ENCODE data around the gene RNF223. TPM values are rescaled to one million over a fixed set of nuclear protein-coding genes. Genes with fewer than 3 reads are reported as not detected.

The RNF223 gene
- total and polyA plus RNA-seq, 2 experiments from 2014 or later = not detected

GRCh38 chr1:1041092-1041523 lies 33.0 kb downstream of the RNF223 start:
- Histone ChIP-seq H3K9me2 (ENCODE audit: insufficient read depth) (no peaks in the 10 kb centered on the region), H3K4me3 (no peak overlapping the region), H3K79me2 (ENCODE audit: insufficient read depth) (no peaks in the 10 kb centered on the region), H3K9me3 (ENCODE audit: low read depth) (no peaks in the 10 kb centered on the region), H3F3A (ENCODE audit: insufficient read depth) (no peaks in the 10 kb centered on the region), H3K27me3 (replicated peaks; ENCODE audit: insufficient read depth) (no peaks in the 10 kb centered on the region), H3K9ac (no peak overlapping the region), H4K20me1 (ENCODE audit: insufficient read depth) (no peaks in the 10 kb centered on the region), H3K27ac (no peak overlapping the region), H3K36me3 (ENCODE audit: low read depth) (no peaks in the 10 kb centered on the region), H3K4me1 (ENCODE audit: insufficient read depth) (no peaks in the 10 kb centered on the region), H2AFZ (no peak overlapping the region), H3K4me2 (ENCODE audit: unreplicated experiment) (no peak overlapping the region)
- in situ Hi-C loops (cut with MboI) = no loop called here
- no peak for DNase-seq
- 26 to 33% methylated on average over 41 to 51 of the region's 60 CpGs for WGBS, 2 experiments (ENCODE audit: low coverage in 1 of 2, low lambda C conversion rate in 2 of 2, missing lambda C conversion rate in 2 of 2)
- no peak for TF ChIP-seq EZH2 (IDR thresholded peaks at IDR 0.05; ENCODE audit: insufficient read depth, poor library complexity, severe bottlenecking)
- TF ChIP-seq EZH2phosphoT487 (IDR thresholded peaks at IDR 0.05; ENCODE audit: insufficient read depth, low read depth) = no peak

GRCh38 chr1:1040004-1040991 lies 33.8 kb downstream of the RNF223 start:
- in situ Hi-C loops (cut with MboI) = no loop called here
- Histone ChIP-seq H3K4me1 (ENCODE audit: insufficient read depth) (no peaks in the 10 kb centered on the region), H3K9ac (0 out of 2 replicates have a peak overlapping the region, but pooled peaks have one; percentile 30), H3F3A (ENCODE audit: insufficient read depth) (no peaks in the 10 kb centered on the region), H3K4me2 (ENCODE audit: unreplicated experiment) (peak overlapping the region; percentile 83), H3K9me2 (ENCODE audit: insufficient read depth) (no peaks in the 10 kb centered on the region), H3K36me3 (ENCODE audit: low read depth) (no peaks in the 10 kb centered on the region), H3K27ac (no peak overlapping the region), H3K4me3 (peak overlapping the region; percentile 64), H3K27me3 (replicated peaks; ENCODE audit: insufficient read depth) (no peaks in the 10 kb centered on the region), H4K20me1 (ENCODE audit: insufficient read depth) (no peaks in the 10 kb centered on the region), H3K79me2 (ENCODE audit: insufficient read depth) (no peaks in the 10 kb centered on the region), H2AFZ (peak overlapping the region; percentile 70), H3K9me3 (ENCODE audit: low read depth) (no peaks in the 10 kb centered on the region)
- WGBS, 2 experiments (ENCODE audit: low coverage in 1 of 2, low lambda C conversion rate in 2 of 2, missing lambda C conversion rate in 2 of 2) = 5 to 7% methylated on average over 33 to 95 of the region's 99 CpGs
- DNase-seq = peak; percentile 94
- no peak for TF ChIP-seq EZH2 (IDR thresholded peaks at IDR 0.05; ENCODE audit: insufficient read depth, poor library complexity, severe bottlenecking)
- TF ChIP-seq EZH2phosphoT487 (IDR thresholded peaks at IDR 0.05; ENCODE audit: insufficient read depth, low read depth) = no peak

DNA sequence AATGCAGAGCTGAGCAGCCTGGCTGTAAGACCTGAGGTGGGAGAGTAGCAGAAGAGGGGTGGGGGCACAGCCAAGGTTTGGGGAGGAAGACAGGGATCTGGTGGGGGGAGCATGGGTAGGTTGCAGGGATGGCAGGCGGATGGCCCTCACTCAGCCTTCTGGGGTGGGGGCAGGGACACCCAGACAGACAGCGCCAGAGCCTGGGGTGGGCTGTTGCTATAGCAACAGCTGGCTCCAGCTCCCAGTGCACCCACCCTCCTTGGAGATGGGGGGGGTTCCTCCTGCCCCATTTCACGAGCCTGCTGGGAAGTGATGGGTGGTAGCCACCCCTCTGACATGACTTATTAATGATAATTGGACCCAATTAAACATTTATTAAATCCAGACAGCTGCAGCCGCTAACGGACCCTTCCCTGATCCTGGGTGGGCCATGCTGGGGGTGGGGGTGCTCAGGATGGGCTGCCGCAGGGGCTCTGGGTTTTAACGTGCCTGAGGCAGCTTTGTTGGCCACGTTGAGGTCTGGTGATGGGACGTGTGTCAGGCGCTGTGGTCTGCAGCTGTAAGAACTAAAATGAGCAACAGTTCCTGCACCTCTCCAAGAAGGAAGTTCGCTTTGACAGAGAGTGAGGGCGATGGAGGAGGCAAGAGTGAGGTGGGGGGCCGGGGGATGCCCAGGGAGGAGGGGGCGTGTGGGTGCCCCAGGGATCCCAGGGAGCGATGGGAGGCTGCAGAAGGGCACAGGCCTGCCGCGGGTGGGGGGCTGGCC lies 34.8 kb downstream of the RNF223 start:
- H4K20me1 ChIP-seq (ENCODE audit: insufficient read depth) = no peaks in the 10 kb centered on the region

DNA sequence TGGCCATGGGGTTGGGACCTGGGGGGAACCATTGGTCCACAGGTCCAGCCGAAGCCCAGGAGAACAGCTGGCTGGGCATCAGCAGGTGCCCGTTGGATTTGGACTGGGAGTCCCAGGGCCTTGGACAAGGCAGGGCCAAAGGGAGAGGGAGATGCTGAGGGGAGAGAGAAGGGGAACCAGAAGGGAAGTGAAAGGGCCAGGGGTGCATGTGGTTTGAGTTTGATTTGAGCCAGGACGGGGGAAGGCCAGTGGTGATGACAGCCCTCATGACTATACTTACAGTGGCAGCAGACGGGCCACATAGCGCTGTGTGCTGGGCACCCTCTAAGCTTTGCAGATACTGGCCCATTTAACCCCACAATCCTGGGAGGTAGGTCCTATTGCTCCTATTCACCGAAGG lies 35.4 kb downstream of the RNF223 start:
- H3K27ac ChIP-seq = no peak overlapping the region
- in situ Hi-C loops (cut with MboI) = no loop called here
- no peaks in the 10 kb centered on the region for H3K4me1 ChIP-seq (ENCODE audit: insufficient read depth)
- WGBS, 2 experiments (ENCODE audit: low coverage in 1 of 2, low lambda C conversion rate in 2 of 2, missing lambda C conversion rate in 2 of 2) = 91 to 94% methylated on average over 6 of the region's 6 CpGs
- H3K9ac ChIP-seq = no peak overlapping the region
- H3K4me3 ChIP-seq = no peak overlapping the region
- H3K9me2 ChIP-seq (ENCODE audit: insufficient read depth) = no peaks in the 10 kb centered on the region
- H3K79me2 ChIP-seq (ENCODE audit: insufficient read depth) = no peaks in the 10 kb centered on the region
- no peak overlapping the region for H3K4me2 ChIP-seq (ENCODE audit: unreplicated experiment)
- H3F3A ChIP-seq (ENCODE audit: insufficient read depth) = no peaks in the 10 kb centered on the region
- no peaks in the 10 kb centered on the region for H3K9me3 ChIP-seq (ENCODE audit: low read depth)
- H4K20me1 ChIP-seq (ENCODE audit: insufficient read depth) = no peaks in the 10 kb centered on the region
- no peak overlapping the region for H2AFZ ChIP-seq
- H3K27me3 ChIP-seq (replicated peaks; ENCODE audit: insufficient read depth) = peaks cover 8% of the 10 kb centered on the region
- TF ChIP-seq EZH2phosphoT487 (IDR thresholded peaks at IDR 0.05; ENCODE audit: insufficient read depth, low read depth) (no peak), EZH2 (IDR thresholded peaks at IDR 0.05; ENCODE audit: insufficient read depth, poor library complexity, severe bottlenecking) (no peak)
- H3K36me3 ChIP-seq (ENCODE audit: low read depth) = no peaks in the 10 kb centered on the region
- no peak for DNase-seq

More for the DNA sequence above, 34.8 kb downstream of the RNF223 start:
- Histone ChIP-seq H3K9me2 (ENCODE audit: insufficient read depth) (no peaks in the 10 kb centered on the region), H3K4me1 (ENCODE audit: insufficient read depth) (no peaks in the 10 kb centered on the region), H3K4me3 (no peak overlapping the region), H3K9ac (no peak overlapping the region), H3K79me2 (ENCODE audit: insufficient read depth) (no peaks in the 10 kb centered on the region), H2AFZ (no peak overlapping the region), H3F3A (ENCODE audit: insufficient read depth) (no peaks in the 10 kb centered on the region), H3K27ac (no peak overlapping the region), H3K36me3 (ENCODE audit: low read depth) (no peaks in the 10 kb centered on the region), H3K27me3 (replicated peaks; ENCODE audit: insufficient read depth) (peaks cover 1% of the 10 kb centered on the region), H3K9me3 (ENCODE audit: low read depth) (no peaks in the 10 kb centered on the region), H3K4me2 (ENCODE audit: unreplicated experiment) (no peak overlapping the region)
- TF ChIP-seq EZH2 (IDR thresholded peaks at IDR 0.05; ENCODE audit: insufficient read depth, poor library complexity, severe bottlenecking) = no peak
- TF ChIP-seq EZH2phosphoT487 (IDR thresholded peaks at IDR 0.05; ENCODE audit: insufficient read depth, low read depth) = no peak
- no peak for DNase-seq
- 16 to 27% methylated on average over 11 to 17 of the region's 17 CpGs for WGBS, 2 experiments (ENCODE audit: low coverage in 1 of 2, low lambda C conversion rate in 2 of 2, missing lambda C conversion rate in 2 of 2)
- in situ Hi-C loops (cut with MboI) = no loop called here
